GM12801 (cell line): Measurements from ENCODE around the gene CELF4.

Experiments
- CTCF ChIP-seq: IDR thresholded peaks from one replicate; pipeline ENCODE4 v1.5.1; 2011; ENCODE audit warnings: control low read depth; ENCODE audit not compliant: insufficient read length; ENCODE audit errors: extremely low read depth

Gene CELF4

GRCh38 chr18:37381554-37381953 is 184.0 kb downstream of the CELF4 start:
- TF ChIP-seq CTCF, result no peak

- no peak for TF ChIP-seq CTCF
Measured at GRCh38 chr18:37380546-37381110, 185.0 kb downstream of the CELF4 start.

- TF ChIP-seq CTCF, result no peak
Measured at GRCh38 chr18:37378336-37379010, 187.1 kb downstream of the CELF4 start.

- no peak for TF ChIP-seq CTCF
Measured at GRCh38 chr18:37375181-37375580, 190.4 kb downstream of the CELF4 start.

GRCh38 chr18:37368110-37368954 is 197.3 kb downstream of the CELF4 start:
- TF ChIP-seq CTCF, result no peak

- TF ChIP-seq CTCF, result no peak
Measured at GRCh38 chr18:37364237-37364636, 201.4 kb downstream of the CELF4 start.

GRCh38 chr18:37362158-37362890 is 203.3 kb downstream of the CELF4 start:
- no peak for TF ChIP-seq CTCF
